COLO829 (cell line): ENCODE data around the gene RGMA.

ENCODE experiments used
- DNase-seq: peaks from one replicate; pipeline ENCODE4 v3.0.0; 2012; ENCODE audit warnings: low spot score

The RGMA gene

GRCh38 chr15:93017526-93017925, 71.5 kb downstream of the RGMA start:
- no peak for DNase-seq

- DNase-seq: no peak
These were observed 76.2 kb downstream of the RGMA start for GRCh38 chr15:93012786-93013185.

GRCh38 chr15:93007994-93008393, 81.0 kb downstream of the RGMA start:
- no peak for DNase-seq

GRCh38 chr15:93005133-93005532, 83.9 kb downstream of the RGMA start:
- DNase-seq: no peak

GRCh38 chr15:93001881-93002280, 87.1 kb downstream of the RGMA start:
- no peak for DNase-seq

- DNase-seq: no peak
These were observed 87.9 kb downstream of the RGMA start for GRCh38 chr15:93001156-93001555.

- DNase-seq: no peak
These were observed 91.2 kb downstream of the RGMA start for GRCh38 chr15:92997821-92998220.

- no peak for DNase-seq
These were observed 96.3 kb downstream of the RGMA start for GRCh38 chr15:92992720-92993119.

GRCh38 chr15:92990031-92990430, 99.0 kb downstream of the RGMA start:
- no peak for DNase-seq

GRCh38 chr15:92989470-92989869, 99.5 kb downstream of the RGMA start:
- no peak for DNase-seq
